ENCODE results near the gene LPAR6. TPM values are rescaled to one million over a fixed set of nuclear protein-coding genes. Genes with fewer than 3 reads are reported as not detected.
"Not testable (repeated sequence)": the region's sequence is repeated elsewhere in the genome, so short reads cannot be mapped to it uniquely, and the experiment has no call there.

LPAR6 gene, protein sequence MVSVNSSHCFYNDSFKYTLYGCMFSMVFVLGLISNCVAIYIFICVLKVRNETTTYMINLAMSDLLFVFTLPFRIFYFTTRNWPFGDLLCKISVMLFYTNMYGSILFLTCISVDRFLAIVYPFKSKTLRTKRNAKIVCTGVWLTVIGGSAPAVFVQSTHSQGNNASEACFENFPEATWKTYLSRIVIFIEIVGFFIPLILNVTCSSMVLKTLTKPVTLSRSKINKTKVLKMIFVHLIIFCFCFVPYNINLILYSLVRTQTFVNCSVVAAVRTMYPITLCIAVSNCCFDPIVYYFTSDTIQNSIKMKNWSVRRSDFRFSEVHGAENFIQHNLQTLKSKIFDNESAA
- 10 to 100 TPM; 13.3 to 41.4 (median 22.8) TPM for total RNA-seq

DNA sequence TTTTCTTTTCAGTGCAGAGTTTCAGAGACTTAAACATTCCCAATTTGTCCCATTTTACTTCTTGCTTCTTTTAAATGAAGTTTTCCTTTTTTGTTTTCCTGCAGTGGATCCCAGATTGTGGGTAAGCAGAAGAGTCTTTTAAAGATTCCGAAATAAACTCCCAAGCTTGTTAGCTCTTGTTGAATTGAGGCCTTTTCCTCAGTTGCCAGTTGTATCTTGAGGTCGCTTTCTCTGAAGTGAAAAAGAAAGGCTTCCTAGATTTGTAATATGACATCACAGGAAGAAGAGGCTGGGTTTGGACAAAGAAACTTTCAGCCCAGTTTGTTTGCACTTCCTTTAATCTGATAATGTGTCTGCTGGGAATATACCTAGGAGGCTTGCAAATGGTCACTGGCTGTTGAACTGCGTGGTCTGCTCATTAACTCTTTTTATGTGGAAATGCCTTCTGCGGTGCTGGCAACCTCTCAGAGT lies at the start of gene LPAR6:
Gene LPAR6 (minus strand): TSS at position 233 of the 471 bp plus-strand sequence. CDS start 690 bp downstream, outside the sequence.
- TF ChIP-seq EP300 (IDR thresholded peaks at IDR 0.05) (no peak), POLR2A (IDR thresholded peaks at IDR 0.05) (peak in 1 of 2 donors; percentile 79), POLR2AphosphoS5 (IDR thresholded peaks at IDR 0.05) (peak in 1 of 3 donors; percentile 42)
- TF ChIP-seq, protein P1, sequence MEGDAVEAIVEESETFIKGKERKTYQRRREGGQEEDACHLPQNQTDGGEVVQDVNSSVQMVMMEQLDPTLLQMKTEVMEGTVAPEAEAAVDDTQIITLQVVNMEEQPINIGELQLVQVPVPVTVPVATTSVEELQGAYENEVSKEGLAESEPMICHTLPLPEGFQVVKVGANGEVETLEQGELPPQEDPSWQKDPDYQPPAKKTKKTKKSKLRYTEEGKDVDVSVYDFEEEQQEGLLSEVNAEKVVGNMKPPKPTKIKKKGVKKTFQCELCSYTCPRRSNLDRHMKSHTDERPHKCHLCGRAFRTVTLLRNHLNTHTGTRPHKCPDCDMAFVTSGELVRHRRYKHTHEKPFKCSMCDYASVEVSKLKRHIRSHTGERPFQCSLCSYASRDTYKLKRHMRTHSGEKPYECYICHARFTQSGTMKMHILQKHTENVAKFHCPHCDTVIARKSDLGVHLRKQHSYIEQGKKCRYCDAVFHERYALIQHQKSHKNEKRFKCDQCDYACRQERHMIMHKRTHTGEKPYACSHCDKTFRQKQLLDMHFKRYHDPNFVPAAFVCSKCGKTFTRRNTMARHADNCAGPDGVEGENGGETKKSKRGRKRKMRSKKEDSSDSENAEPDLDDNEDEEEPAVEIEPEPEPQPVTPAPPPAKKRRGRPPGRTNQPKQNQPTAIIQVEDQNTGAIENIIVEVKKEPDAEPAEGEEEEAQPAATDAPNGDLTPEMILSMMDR (IDR thresholded peaks at IDR 0.05), result no peak
- Histone ChIP-seq H3K36me3 (peaks cover 5% of the 10 kb centered on the region), H3K9me3 (no peaks in the 10 kb centered on the region), H3K4me1 (peaks cover 32% of the 10 kb centered on the region), H3K27me3 (no peaks in the 10 kb centered on the region), H3K27ac (peak within 1 kb of the TSS; percentile 84), H3K4me3 (peak within 1 kb of the TSS; percentile 53)
- DNase-seq (ENCODE audit: low spot score in 2 of 2), result no peak
- 8% methylated on average over 4 of the region's 4 CpGs for WGBS

DNA sequence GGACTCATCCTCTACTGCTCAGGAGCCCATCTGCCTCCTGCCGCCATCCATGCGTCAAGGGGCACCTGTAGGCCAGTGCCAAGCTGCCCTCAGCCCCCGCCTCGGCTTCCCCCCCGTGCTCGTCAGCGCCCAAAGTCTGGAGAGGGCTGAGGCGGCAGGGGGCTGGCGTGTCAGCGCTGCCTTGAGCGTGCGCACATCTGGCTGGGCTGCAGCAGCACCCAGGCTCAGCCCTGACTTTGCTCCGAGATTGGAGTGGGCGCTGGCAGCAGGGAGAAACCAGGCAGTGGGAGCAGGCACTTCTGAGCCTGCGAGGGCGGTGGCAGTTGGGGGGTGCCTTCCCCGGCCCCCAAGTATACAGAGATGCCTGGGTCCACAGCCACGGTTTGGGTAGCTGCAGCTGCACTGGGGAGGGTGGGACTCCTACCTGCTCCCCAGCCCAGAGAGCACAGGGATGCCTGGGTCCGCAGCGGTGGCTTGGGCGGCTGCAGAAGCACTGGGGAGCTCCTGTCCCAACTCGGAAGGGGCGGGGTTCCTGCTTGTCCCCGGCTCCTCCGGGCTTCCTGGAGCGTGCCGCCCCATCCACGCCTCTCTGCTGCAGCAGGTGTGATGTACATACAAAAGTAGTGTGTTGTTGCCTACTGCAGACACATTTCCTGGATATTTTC lies 44.8 kb upstream of the LPAR6 start:
- Histone ChIP-seq H3K4me3 (no peak overlapping the region), H3K4me1 (no peaks in the 10 kb centered on the region), H3K27ac (no peak overlapping the region), H3K27me3 (no peaks in the 10 kb centered on the region), H3K9me3 (no peaks in the 10 kb centered on the region), H3K36me3 (peaks cover 47% of the 10 kb centered on the region)
- TF ChIP-seq POLR2AphosphoS5 (IDR thresholded peaks at IDR 0.05), result no peak
- TF ChIP-seq, protein P1 (IDR thresholded peaks at IDR 0.05), result no peak
- no peak for TF ChIP-seq EP300 (IDR thresholded peaks at IDR 0.05)
- no peak for TF ChIP-seq POLR2A (IDR thresholded peaks at IDR 0.05)
- no peak for DNase-seq (ENCODE audit: low spot score in 2 of 2)
- 92% methylated on average over 5 of the region's 28 CpGs for WGBS

DNA sequence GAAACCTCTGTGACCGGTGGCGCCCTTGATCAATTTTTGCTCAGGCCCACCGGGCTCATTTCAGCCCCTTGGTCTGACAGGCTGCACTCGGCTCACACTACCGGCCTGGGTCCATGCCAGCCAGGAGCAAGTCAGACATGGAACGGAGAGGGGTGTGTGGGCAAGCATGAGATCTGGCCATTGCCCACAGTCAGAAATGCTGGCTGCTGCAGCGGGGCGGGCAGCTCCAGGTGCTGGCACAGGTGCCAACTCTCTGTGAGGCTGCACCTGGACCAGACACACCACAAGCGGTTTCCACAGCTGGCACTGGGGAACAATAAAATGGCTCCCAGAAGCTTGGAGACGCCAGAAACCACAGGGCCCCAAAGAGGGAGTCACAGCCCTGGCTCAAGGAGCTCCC lies 43.6 kb upstream of the LPAR6 start:
- TF ChIP-seq POLR2AphosphoS5 (IDR thresholded peaks at IDR 0.05), result no peak
- Histone ChIP-seq H3K36me3 (peaks cover 41% of the 10 kb centered on the region), H3K27me3 (no peaks in the 10 kb centered on the region), H3K4me3 (no peak overlapping the region), H3K9me3 (no peaks in the 10 kb centered on the region), H3K4me1 (no peaks in the 10 kb centered on the region), H3K27ac (no peak overlapping the region)
- no peak for DNase-seq (ENCODE audit: low spot score in 2 of 2)
- 94% methylated on average over 8 of the region's 10 CpGs for WGBS

DNA sequence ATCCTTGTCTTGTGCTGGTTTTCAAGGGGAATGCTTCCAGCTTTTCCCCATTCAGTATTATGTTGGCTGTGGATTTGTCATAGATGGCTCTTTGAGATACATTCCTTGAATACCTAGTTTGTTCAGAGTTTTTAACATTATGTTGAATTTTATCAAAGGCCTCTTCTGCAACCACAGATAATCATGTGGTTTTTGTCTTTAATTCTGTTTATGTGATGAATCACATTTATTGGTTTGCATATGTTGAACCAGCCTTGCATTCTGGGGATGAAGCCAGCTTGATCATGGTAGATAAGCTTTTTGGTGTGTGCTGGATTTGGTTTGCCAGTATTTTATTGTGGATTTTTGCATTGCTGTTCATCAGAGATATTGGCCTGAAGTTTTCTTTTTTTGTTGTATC lies 38.3 kb upstream of the LPAR6 start:
- DNase-seq (ENCODE audit: low spot score in 2 of 2); H3K27me3 ChIP-seq; H3K9me3 ChIP-seq; H3K36me3 ChIP-seq; H3K27ac ChIP-seq; H3K4me3 ChIP-seq: not testable (repeated sequence)
- H3K4me1 ChIP-seq, result peaks cover 14% of the 10 kb centered on the region

DNA sequence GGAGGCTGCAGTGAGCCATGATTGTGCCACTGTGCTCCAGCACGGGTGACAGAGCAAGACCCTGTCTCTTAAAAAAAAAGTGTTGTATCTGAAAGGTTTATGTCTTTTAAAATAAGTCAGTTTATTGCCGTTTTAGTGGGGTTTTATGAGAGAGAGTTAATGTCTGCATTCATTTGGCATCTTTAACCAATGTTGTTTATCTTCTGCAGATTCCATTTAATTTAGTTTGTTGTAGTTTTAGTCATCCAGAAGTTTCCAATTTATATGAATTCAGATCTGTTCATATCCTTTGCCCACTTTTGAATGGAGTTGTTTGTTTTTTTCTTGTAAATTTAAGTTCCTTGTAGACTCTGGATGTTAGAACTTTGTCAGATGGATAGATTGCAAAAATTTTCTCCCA lies 36.7 kb upstream of the LPAR6 start:
- H3K4me1 ChIP-seq, result peaks cover 14% of the 10 kb centered on the region
- no peak overlapping the region for H3K27ac ChIP-seq
- no peaks in the 10 kb centered on the region for H3K27me3 ChIP-seq
- 65% methylated on average over 2 of the region's 2 CpGs for whole genome bisulfite sequencing
- H3K4me3 ChIP-seq, result no peak overlapping the region
- TF ChIP-seq EP300 (IDR thresholded peaks at IDR 0.05) (no peak), POLR2A (IDR thresholded peaks at IDR 0.05) (no peak), POLR2AphosphoS5 (IDR thresholded peaks at IDR 0.05) (no peak)
- TF ChIP-seq, protein P1 (IDR thresholded peaks at IDR 0.05), result no peak
- no peak for DNase-seq (ENCODE audit: low spot score in 2 of 2)
- peaks cover 8% of the 10 kb centered on the region for H3K9me3 ChIP-seq
- peaks cover 5% of the 10 kb centered on the region for H3K36me3 ChIP-seq

DNA sequence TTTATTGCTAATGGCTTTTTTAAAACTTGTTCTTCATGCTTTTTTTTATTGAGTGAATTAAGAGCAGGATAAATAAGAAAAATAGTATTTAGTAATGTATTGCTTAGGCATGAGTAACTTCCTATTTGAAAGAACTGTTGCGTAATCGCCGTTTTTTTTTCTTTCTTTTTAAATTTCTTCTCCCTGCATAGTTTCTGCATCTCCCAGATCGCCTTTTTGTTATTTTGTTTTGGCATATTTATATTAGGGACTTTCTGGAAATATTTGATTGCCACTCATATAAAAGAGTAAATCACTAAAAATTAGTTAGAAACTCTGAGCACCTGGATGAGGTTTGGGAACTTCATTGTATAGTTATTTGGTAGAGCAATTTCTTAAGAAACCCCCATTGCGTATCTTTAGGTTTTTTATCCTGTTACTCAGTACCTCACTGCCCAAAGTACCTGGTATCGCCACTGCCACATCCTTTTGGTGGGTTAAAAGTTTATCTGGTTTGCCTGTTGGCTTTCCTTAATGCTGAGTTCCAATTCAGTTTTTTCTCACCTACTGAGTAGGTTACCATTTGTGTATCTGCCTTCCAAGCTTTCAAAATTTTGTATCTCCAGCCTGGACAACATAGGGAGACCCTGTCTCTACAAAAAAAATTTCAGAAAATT lies 36.2 kb upstream of the LPAR6 start:
- DNase-seq (ENCODE audit: low spot score in 2 of 2), result no peak
- no peak for TF ChIP-seq POLR2AphosphoS5 (IDR thresholded peaks at IDR 0.05)
- no peak for TF ChIP-seq EP300 (IDR thresholded peaks at IDR 0.05)
- TF ChIP-seq, protein P1 (IDR thresholded peaks at IDR 0.05), result no peak
- no peak for TF ChIP-seq POLR2A (IDR thresholded peaks at IDR 0.05)
- Histone ChIP-seq H3K4me1 (peaks cover 14% of the 10 kb centered on the region), H3K4me3 (no peak overlapping the region), H3K36me3 (peaks cover 5% of the 10 kb centered on the region), H3K27me3 (no peaks in the 10 kb centered on the region), H3K9me3 (peaks cover 8% of the 10 kb centered on the region), H3K27ac (peak overlapping the region; percentile 8)
- WGBS, result 23% methylated on average over 6 of the region's 6 CpGs

Data from suprapubic skin (tissue), 4 donors.